Keratinocyte (primary cell): ENCODE measurements around the gene C16orf82. TPM values are rescaled to one million over a fixed set of nuclear protein-coding genes. Genes with fewer than 3 reads are reported as not detected.
"Not testable (repeated sequence)": the region's sequence is repeated elsewhere in the genome, so short reads cannot be mapped to it uniquely, and the experiment has no call there.

Source experiments
- DNase-seq: peaks from one replicate; pipeline ENCODE4 v3.0.0-alpha.2; 2011; ENCODE audit warnings: low read depth, missing footprints, low spot score
- FAIRE-seq: peaks from 2 replicates; lab custom pipeline; 2011; peaks lifted over from hg19 to GRCh38; lab: Jason Lieb, UNC
- H2AFZ ChIP-seq: 2 replicates; pipeline ENCODE4 v1.6.0; 2012; ENCODE audit warnings: low read length, control low read depth, inconsistent platforms; ENCODE audit not compliant: control insufficient read depth
- H3K27ac ChIP-seq: 2 replicates; pipeline ENCODE4 v1.5.1; 2011; ENCODE audit warnings: low read length; ENCODE audit not compliant: control insufficient read depth, insufficient read depth
- H3K27me3 ChIP-seq: 3 replicates; pipeline ENCODE4 v1.6.0; 2011; ENCODE audit warnings: low read length; ENCODE audit not compliant: control insufficient read depth, insufficient read depth; ENCODE audit errors: extremely low read depth
- H3K36me3 ChIP-seq, 2 experiments: 2 replicates in 1 of 2; 3 replicates in 1 of 2; pipeline ENCODE4 v1.5.1; 2011; ENCODE audit warnings: low read length in 2 of 2, mild to moderate bottlenecking in 1 of 2; ENCODE audit not compliant: control insufficient read depth in 2 of 2, insufficient read depth in 2 of 2; ENCODE audit errors: extremely low read depth in 1 of 2
- H3K4me1 ChIP-seq: 3 replicates; pipeline ENCODE4 v1.5.1; 2011; ENCODE audit warnings: low read length; ENCODE audit not compliant: control insufficient read depth, insufficient read depth; ENCODE audit errors: extremely low read depth
- H3K4me2 ChIP-seq: 3 replicates; pipeline ENCODE4 v1.6.0; 2011; ENCODE audit warnings: low read depth, low read length; ENCODE audit not compliant: control insufficient read depth, insufficient read depth; ENCODE audit errors: extremely low read depth
- H3K4me3 ChIP-seq, 3 experiments: fragments of 200-600 bp in 1 of 3; sonication (generic) in 1 of 3; 2 replicates in 2 of 3; 3 replicates in 1 of 3; pipeline ENCODE4 v1.5.1; 2011 to 2016; ENCODE audit warnings: low read length in 3 of 3, mild to moderate bottlenecking in 3 of 3, control low read depth in 2 of 3, inconsistent platforms in 1 of 3, low read depth in 1 of 3, mixed read lengths in 1 of 3, mixed run types in 1 of 3, moderate library complexity in 1 of 3; ENCODE audit not compliant: control insufficient read depth in 2 of 3, insufficient read depth in 2 of 3; ENCODE audit errors: extremely low read depth in 1 of 3
- H3K79me2 ChIP-seq: 2 replicates; pipeline ENCODE4 v1.6.0; 2012; ENCODE audit warnings: low read length; ENCODE audit not compliant: control insufficient read depth, insufficient read depth
- H3K9ac ChIP-seq: 3 replicates; pipeline ENCODE4 v1.6.0; 2011; ENCODE audit warnings: low read length; ENCODE audit not compliant: control insufficient read depth, insufficient read depth; ENCODE audit errors: extremely low read depth
- H3K9me1 ChIP-seq: 3 replicates; pipeline ENCODE4 v1.6.0; 2011; ENCODE audit warnings: low read length; ENCODE audit not compliant: control insufficient read depth, insufficient read depth; ENCODE audit errors: extremely low read depth
- H3K9me3 ChIP-seq: 2 replicates; pipeline ENCODE4 v1.5.1; 2012; ENCODE audit warnings: low read depth, low read length; ENCODE audit not compliant: control insufficient read depth
- H4K20me1 ChIP-seq: 3 replicates; pipeline ENCODE4 v1.6.0; 2011; ENCODE audit warnings: low read length; ENCODE audit not compliant: control insufficient read depth, insufficient read depth; ENCODE audit errors: extremely low read depth
- EZH2 ChIP-seq: IDR thresholded peaks from one replicate; pipeline ENCODE4 v1.6.1; 2012; ENCODE audit warnings: inconsistent platforms, mild to moderate bottlenecking, low read length, moderate library complexity
- dilution Hi-C: fragments of 300-500 bp; cut with MboI; formaldehyde crosslinking; loops from one replicate; pipeline ENCODE4 v1.7.0; 2020; ENCODE audit warnings: low sequenced_read_pairs; ENCODE audit not compliant: extremely low pct_ligation_motif_present
- polyA plus RNA-seq, 5 experiments: library from polyadenylated mRNA; depleted of rRNA in 3 of 5; stranded (reverse) in 3 of 5; stranded (forward) in 1 of 5; unstranded in 1 of 5; fragments of >200 nt; gene quantifications; 1 replicate in 1 of 5; 2 replicates in 3 of 5; 3 replicates in 1 of 5; pipeline versions ENCODE4 v1.2.1 to v1.2.3, GENCODE V29; 2011 to 2012; ENCODE audit warnings: missing spikeins in 2 of 5, low read depth in 1 of 5, low replicate concordance in 1 of 5
- TF ChIP-seq, protein P1 (sequence below), 3 experiments: IDR thresholded peaks in 1 of 3; conservative IDR thresholded peaks in 1 of 3; optimal IDR thresholded peaks in 1 of 3; 2 replicates in 2 of 3; 3 replicates in 1 of 3; pipeline versions ENCODE3 to v1.5.1; 2011; ENCODE audit warnings: low read length in 3 of 3, mild to moderate bottlenecking in 3 of 3, moderate library complexity in 2 of 3, control low read depth in 1 of 3, inconsistent platforms in 1 of 3; ENCODE audit not compliant: insufficient read depth in 2 of 3; ENCODE audit errors: extremely low read depth in 1 of 3

Gene C16orf82
- polyA plus RNA-seq, 1 donor (not counting 4 experiments of a cell fraction or from before 2014, with no cell fraction given) = not detected

DNA sequence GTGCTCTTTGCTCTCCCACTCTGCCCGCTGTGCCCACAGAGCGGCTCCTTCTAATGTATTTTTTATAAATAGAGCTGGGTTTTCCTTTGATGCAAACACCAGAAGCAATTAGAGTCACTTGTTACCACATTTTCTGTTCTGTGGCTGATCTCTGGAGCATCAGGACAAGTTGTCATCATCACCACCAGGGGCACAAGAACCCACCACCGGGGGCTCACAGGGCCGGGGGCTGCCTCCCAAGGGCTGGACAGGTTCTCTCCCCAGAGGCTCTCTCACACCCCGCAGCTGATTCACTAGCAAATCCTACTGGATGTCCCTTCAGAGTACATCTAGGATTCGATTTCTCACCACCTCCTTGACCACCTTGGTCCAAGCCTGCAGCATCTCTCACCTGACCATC lies 18.5 kb downstream of the C16orf82 start:
- dilution Hi-C loops = no loop called here
- DNase-seq = no peak
- H3K36me3 ChIP-seq = no peaks in the 10 kb centered on the region
- H3K4me3 ChIP-seq = no peak overlapping the region
- TF ChIP-seq, protein P1, sequence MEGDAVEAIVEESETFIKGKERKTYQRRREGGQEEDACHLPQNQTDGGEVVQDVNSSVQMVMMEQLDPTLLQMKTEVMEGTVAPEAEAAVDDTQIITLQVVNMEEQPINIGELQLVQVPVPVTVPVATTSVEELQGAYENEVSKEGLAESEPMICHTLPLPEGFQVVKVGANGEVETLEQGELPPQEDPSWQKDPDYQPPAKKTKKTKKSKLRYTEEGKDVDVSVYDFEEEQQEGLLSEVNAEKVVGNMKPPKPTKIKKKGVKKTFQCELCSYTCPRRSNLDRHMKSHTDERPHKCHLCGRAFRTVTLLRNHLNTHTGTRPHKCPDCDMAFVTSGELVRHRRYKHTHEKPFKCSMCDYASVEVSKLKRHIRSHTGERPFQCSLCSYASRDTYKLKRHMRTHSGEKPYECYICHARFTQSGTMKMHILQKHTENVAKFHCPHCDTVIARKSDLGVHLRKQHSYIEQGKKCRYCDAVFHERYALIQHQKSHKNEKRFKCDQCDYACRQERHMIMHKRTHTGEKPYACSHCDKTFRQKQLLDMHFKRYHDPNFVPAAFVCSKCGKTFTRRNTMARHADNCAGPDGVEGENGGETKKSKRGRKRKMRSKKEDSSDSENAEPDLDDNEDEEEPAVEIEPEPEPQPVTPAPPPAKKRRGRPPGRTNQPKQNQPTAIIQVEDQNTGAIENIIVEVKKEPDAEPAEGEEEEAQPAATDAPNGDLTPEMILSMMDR (optimal IDR thresholded peaks at IDR 0.05 in 1 of 3, IDR thresholded peaks at IDR 0.05 in 1 of 3, conservative IDR thresholded peaks at IDR 0.05 in 1 of 3; ENCODE audit: extremely low read depth in 1 of 3, insufficient read depth in 2 of 3, low read length in 3 of 3) = no peak
- no peak for TF ChIP-seq EZH2
- no peak for FAIRE-seq
- H4K20me1 ChIP-seq = no peaks in the 10 kb centered on the region
- H2AFZ ChIP-seq = no peak overlapping the region
- H3K27ac ChIP-seq = no peak overlapping the region
- no peak overlapping the region for H3K9ac ChIP-seq
- H3K9me1 ChIP-seq = no peaks in the 10 kb centered on the region
- no peak overlapping the region for H3K4me2 ChIP-seq
- H3K9me3 ChIP-seq = no peaks in the 10 kb centered on the region
- no peaks in the 10 kb centered on the region for H3K79me2 ChIP-seq
- H3K4me1 ChIP-seq = no peaks in the 10 kb centered on the region
- no peaks in the 10 kb centered on the region for H3K27me3 ChIP-seq

DNA sequence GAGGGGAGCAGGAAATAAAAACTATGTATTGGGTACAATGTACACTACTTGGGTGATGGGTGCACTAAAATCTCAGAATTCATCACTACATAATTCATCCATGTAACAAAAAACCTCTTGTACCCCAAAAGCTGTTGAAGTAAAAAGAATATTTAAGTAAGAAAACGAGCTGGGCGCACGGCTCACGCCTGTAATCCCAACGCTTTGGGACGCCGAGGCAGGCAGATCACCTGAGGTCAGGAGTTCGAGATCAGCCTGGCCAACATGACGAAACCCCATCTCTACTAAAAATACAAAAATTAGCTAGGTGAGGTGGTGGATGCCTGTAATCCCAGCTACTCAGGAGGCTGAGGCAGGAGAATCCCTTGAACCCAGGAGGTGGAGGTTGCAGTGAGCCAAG lies 19.3 kb downstream of the C16orf82 start:
- H2AFZ ChIP-seq, H3K9ac ChIP-seq, DNase-seq, H4K20me1 ChIP-seq, H3K4me3 ChIP-seq, dilution Hi-C loops, H3K27ac ChIP-seq, H3K4me1 ChIP-seq, FAIRE-seq, H3K27me3 ChIP-seq, H3K9me1 ChIP-seq, H3K79me2 ChIP-seq, H3K9me3 ChIP-seq, H3K4me2 ChIP-seq, H3K36me3 ChIP-seq: not testable (repeated sequence)

DNA sequence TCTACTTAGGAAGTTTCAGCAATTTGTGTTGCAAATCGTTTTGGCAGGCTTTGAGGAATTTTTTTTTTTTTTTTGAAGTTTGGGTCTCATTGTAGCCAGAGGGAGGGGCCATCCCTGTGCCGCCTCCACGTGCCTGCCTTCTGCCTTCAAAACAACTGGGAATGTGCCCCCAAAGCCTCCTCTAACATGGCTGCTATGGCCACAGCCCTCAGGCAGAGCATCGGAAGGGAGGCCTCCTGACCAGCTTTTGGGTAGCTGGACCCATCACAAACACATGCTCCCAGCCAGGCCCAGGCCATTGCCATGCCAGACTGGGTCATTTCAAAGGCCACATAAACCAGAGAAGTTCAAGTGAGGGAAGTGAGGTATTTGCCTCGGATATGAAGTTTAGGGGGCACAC lies 21.5 kb downstream of the C16orf82 start:
- Histone ChIP-seq H3K4me2 (no peak overlapping the region), H3K9me1 (no peaks in the 10 kb centered on the region), H3K9ac (no peak overlapping the region), H3K79me2 (no peaks in the 10 kb centered on the region), H3K27me3 (no peaks in the 10 kb centered on the region), H3K36me3 (no peaks in the 10 kb centered on the region), H3K4me3 (no peak overlapping the region), H3K27ac (no peak overlapping the region), H3K4me1 (no peaks in the 10 kb centered on the region), H3K9me3 (no peaks in the 10 kb centered on the region), H2AFZ (no peak overlapping the region), H4K20me1 (no peaks in the 10 kb centered on the region)
- no peak for FAIRE-seq
- dilution Hi-C loops = no loop called here
- no peak for DNase-seq
- TF ChIP-seq, protein P1 (optimal IDR thresholded peaks at IDR 0.05 in 1 of 3, IDR thresholded peaks at IDR 0.05 in 1 of 3, conservative IDR thresholded peaks at IDR 0.05 in 1 of 3; ENCODE audit: extremely low read depth in 1 of 3, insufficient read depth in 2 of 3, low read length in 3 of 3) = no peak
- no peak for TF ChIP-seq EZH2
